ENCODE results near the gene RUNX3.

DNA sequence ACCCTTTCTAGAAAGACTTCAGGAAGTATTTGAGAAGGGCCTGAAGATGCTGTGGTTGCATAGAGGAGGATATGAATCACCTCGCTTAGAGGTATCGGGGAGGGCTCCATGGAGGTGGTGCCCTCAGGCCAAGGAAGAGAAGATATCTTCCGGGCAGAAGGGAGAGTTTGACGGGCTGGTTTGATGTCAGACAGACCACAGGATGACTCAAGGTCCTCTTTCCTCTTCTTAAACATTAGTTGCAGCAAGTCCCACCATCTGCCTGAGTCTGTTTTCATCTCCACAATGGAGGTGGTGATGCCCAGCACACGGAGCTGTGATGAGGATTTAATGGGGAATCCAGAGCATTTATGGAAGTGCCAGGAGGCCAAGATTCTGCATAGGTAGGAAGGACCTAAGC lies 25.1 kb upstream of the RUNX3 start:
- TF ChIP-seq, protein P1, sequence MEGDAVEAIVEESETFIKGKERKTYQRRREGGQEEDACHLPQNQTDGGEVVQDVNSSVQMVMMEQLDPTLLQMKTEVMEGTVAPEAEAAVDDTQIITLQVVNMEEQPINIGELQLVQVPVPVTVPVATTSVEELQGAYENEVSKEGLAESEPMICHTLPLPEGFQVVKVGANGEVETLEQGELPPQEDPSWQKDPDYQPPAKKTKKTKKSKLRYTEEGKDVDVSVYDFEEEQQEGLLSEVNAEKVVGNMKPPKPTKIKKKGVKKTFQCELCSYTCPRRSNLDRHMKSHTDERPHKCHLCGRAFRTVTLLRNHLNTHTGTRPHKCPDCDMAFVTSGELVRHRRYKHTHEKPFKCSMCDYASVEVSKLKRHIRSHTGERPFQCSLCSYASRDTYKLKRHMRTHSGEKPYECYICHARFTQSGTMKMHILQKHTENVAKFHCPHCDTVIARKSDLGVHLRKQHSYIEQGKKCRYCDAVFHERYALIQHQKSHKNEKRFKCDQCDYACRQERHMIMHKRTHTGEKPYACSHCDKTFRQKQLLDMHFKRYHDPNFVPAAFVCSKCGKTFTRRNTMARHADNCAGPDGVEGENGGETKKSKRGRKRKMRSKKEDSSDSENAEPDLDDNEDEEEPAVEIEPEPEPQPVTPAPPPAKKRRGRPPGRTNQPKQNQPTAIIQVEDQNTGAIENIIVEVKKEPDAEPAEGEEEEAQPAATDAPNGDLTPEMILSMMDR (IDR thresholded peaks at IDR 0.05) = no peak
- no peak for TF ChIP-seq EZH2 (IDR thresholded peaks at IDR 0.05; ENCODE audit: borderline replicate concordance, insufficient read depth, low read depth, low read length, poor library complexity, severe bottlenecking)
